ENCODE results near the gene PLTP. TPM values are rescaled to one million over a fixed set of nuclear protein-coding genes. Genes with fewer than 3 reads are reported as not detected.
A peak's percentile ranks its signal among the peaks of the same experiment; 100 is the strongest.
"Not testable (repeated sequence)": the region's sequence is repeated elsewhere in the genome, so short reads cannot be mapped to it uniquely, and the experiment has no call there.

PLTP gene, protein sequence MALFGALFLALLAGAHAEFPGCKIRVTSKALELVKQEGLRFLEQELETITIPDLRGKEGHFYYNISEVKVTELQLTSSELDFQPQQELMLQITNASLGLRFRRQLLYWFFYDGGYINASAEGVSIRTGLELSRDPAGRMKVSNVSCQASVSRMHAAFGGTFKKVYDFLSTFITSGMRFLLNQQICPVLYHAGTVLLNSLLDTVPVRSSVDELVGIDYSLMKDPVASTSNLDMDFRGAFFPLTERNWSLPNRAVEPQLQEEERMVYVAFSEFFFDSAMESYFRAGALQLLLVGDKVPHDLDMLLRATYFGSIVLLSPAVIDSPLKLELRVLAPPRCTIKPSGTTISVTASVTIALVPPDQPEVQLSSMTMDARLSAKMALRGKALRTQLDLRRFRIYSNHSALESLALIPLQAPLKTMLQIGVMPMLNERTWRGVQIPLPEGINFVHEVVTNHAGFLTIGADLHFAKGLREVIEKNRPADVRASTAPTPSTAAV
- 12.9 and 14.2 TPM in 2 replicates for total RNA-seq
- 14.9 TPM for polyA plus RNA-seq (2012)

DNA sequence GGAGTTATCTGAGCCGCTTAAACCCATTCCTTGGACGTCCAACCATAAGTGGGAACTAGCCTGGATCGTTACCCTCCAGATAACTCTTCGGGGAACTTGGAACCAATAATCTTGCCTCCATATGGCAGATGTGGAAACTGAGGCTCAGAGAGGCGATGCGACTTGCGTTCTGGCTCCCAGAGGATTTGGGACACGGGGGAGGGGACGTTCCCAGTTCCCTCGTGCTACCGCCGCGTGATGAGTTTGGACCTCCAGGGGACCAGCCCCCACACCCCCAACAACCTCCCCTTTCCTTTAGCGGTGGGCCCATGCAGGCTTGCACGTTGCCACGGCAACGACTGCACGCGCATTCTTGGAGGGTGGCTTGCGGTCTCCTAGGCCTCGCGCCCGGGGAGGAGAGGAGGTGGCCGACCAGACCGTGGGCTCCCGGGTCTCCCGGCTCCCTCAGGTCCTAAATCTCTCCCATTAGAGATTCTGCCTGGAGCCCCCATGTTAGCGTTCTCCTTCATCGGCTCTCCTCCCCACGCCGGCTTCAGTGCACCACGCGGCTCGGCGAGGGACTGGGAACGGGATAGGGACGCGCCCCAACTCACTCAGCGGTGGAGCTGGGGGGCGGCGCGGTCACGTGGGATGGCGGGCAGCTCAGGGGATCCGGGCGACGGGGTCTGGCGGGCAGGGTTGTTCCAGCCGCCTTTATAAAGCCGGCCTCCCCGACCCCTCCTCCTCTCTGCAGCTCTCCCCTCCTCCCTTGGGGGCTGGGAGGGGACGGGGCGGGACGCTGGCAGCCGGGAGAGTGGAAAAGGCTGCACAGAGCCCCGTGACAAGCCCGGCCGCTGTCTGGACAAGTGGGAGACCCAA is at the start of gene PLTP:
PLTP (minus strand) TSS at position 670 of the 858 bp plus-strand sequence. CDS start 703 bp downstream, outside the sequence.
- peak; percentile 58 for DNase-seq (ENCODE audit: low read depth)

DNA sequence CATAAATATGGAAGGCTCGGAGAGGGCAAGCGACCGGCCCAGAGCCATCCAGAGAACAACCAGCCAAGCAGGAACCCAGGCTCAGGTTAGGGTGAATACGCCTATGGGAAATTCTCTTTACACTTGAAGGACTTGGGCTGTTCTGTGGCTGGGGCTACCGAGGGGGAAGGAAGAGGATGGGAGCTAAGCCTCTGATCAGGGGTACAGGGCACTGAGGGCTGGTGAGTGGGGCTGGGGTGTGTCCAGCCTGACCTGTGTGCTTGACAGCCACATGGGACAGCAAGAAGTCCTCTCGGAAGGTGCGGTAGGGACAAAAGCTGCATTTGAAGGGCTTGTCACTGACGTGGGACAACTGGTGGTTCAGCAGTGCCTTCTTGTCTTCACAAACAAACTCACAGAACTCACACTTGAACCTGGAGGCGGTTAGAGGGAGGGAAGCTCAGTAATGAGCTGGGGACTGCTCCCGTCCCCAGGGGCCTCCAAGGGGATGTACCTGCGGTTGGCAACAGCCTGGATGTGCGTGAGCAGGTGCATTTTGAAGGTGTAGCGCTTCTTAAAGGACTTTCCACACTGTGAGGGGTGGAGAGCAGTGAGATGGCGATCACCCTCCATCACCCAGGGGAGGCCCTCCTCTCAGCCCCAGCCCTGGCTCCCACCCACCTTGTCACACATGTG is 48.1 kb upstream of the PLTP start:
- DNase-seq (ENCODE audit: low read depth) = no peak

DNA sequence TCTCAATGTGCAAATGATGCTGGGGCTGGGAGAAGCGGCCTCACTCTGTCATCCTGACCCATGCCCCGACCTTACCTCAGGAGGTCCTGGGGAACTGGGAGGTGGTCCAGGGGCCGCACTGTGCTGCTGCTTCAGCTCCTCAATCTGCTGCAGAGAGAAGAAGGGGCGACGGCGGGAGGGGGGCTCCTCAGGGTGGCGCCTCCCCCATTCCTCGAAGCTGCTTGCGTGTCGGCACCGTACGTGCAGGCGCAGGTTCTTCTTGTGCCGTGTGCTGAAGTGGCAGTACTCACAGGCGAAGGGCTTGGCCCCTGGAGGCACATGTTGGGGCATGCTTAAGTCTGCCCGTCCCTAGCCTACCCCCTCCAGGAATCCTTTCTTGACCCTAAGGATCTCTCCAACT is 47.2 kb upstream of the PLTP start:
- no peak for DNase-seq (ENCODE audit: low read depth)

DNA sequence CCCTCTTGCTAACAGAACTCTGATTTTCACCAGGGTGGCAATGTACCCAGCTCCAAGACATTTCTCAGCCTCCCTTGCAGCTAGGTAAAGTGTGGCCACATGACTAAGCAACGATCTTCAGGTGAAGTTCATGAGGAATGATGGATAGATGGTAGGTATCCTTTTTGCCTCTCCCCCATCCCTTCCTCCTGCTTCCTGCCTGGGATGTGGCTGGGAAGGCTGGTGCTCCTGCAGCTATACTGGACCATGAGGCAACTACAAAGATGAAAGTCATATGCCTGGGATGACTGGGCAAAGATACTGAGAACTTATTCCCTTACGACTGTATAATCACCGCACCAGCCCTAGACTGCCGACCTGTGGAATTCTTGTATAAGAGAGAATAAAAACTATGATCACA is 46.6 kb upstream of the PLTP start:
- no peak for DNase-seq (ENCODE audit: low read depth)

DNA sequence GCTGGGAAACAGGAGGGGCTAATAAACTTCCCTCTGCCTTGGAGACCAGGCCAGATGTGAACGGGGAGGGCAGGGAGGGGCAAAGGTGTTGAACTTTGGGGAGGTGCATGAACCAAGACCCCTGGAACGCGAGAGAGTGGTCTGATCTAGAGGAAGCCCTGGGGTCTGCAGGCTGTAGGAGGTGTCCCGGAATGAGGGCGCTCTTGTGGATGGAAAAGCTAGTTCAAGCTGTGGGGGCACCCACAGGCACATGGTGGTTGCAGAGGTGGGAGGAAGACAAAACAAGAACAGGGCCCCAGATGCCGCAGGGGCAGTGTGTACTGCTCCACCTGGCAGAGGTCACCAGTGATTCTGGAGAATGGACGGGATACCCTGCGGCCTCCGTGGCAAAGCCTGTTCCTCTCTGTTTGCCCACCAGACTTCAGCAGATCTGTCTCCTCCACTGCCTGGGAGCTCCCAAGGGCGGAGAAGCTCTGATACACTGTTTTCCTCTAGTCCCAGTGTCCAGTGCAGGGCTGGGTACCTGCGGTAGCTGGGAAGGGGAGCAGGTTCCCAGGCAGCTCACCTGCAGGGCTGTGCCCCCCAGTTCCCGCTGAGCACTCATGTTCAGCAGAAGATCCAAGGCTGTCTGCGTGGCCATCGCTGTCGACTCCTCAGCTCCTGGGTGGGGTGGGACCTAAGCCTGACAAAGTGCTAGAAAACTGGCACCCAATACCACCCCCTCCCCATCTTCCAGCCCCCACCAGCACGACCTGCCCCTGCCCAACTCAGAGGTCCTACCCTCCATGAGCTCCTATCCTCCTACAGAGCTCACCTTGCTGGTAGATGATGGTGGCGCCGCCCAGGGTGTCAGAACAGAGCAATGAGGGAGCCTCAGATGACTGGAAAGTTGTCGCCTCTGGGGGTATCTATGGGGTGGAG is 45.3 kb upstream of the PLTP start:
- no peak for DNase-seq (ENCODE audit: low read depth)

DNA sequence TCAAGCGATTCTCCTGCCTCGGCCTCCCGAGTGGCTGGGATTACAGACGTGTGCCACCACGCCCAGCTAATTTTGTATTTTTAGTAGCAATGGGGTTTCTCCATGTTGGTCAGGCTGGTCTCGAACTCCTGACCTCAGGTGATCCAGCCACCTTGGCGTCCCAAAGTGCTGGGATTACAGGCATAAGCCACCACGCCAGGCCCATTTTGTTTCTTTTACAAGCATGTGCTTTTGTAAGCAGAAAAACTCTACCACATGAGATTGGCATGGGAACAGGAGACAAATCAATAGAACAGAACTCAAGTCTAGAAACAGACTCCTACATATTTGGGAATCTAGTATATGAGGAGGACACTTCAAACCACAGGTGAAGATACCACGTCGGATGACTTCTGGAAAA is 44.4 kb upstream of the PLTP start:
- not testable (repeated sequence) for DNase-seq (ENCODE audit: low read depth)

DNA sequence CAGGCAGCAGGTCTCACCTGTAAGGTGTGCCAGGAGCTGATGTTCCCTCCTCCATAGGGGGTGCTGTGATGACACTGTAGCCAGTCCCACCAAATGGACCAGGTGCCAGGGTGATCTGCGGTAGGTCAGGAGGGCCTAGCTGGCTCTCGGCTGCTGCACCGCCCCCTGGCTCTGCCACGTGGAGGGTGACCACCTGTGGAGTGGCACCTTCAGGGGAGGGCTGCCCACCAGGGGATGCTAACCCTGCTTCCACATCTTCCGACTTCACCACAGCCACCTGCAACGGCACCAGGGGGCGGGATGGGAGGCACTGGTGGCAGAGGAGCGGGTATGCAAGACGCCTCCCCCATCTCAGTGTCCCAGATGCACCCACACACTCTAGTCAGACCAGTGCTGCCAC is 41.7 kb upstream of the PLTP start:
- no peak for DNase-seq (ENCODE audit: low read depth)

DNA sequence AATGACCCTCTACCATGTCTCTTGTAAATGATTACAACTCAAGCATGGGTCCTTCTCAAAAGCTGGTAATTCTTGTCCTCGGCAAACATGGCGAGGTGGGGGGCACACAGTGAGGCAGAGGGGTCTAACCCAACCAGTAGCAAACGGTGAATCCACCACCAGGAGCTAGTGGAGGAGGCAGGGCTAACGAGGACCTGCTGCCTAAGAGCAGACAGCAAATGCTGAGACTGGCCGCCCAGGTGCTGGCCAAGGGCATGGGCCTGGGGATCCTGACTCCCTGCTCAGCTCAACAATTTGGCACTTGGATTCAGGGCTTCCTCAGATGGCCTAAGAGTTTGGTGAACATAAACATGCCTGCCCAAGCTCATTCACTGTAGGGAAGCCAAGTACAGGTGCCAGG is 40.9 kb upstream of the PLTP start:
- DNase-seq (ENCODE audit: low read depth) = no peak

DNA sequence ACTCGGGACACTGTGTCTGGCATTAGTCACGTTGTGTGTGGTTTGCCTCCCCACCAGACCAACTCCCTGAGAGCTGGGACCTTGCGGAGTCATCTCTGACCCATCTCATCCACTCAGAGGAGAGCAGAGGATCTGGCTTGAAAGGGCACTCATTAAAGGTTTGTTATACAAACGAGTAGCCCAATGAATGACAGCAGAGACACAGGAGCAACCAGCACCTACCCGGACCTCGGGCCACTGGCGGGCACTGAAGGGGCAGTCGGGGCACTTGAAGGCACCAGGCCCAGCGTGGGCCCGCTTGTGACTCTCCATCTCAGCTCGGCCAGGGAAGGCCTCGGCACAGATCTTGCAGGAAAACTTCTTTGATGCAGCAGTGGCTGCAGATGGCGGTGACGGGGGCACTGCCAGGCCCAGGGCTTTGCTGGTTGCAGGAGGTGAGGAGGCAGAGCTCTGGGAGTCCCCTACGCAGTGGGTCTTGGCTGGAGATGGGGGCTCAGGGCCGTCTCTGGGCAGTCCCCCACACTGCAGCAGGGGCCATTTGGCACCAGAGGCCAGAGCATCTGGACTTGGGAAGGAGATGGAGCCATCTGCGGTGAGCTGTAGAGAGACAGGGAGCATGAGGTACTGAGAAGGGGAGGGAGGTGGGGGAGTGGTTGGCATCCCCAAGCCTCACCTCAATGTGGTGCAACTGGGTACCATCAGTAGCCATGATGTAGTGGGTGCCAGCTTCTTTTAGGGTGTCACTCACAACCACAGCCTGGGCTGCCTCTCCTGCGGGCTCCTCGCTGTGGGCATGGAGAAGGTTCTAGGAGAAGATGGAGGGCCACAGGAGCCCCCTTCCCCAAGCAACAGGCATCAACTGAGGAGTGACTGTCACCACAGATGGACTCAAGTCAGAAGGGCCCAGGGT is 40.2 kb upstream of the PLTP start:
- DNase-seq (ENCODE audit: low read depth) = peak; percentile 31

DNA sequence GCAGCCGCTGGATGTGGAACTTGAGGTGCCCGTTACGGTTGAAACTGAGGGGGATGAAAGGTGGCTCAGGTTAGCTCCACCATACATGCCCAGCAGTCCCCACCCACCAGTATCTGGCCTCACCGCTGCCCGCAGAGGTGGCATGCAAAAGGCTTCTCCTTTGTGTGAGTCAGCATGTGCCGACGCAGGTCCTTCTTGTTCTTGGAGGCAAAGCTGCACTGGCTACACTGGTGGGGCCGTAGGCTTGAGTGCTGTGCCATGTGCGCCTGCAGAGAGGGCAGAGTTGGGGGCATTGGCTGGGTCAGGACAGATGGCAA is 38.3 kb upstream of the PLTP start:
- DNase-seq (ENCODE audit: low read depth) = no peak

DNA sequence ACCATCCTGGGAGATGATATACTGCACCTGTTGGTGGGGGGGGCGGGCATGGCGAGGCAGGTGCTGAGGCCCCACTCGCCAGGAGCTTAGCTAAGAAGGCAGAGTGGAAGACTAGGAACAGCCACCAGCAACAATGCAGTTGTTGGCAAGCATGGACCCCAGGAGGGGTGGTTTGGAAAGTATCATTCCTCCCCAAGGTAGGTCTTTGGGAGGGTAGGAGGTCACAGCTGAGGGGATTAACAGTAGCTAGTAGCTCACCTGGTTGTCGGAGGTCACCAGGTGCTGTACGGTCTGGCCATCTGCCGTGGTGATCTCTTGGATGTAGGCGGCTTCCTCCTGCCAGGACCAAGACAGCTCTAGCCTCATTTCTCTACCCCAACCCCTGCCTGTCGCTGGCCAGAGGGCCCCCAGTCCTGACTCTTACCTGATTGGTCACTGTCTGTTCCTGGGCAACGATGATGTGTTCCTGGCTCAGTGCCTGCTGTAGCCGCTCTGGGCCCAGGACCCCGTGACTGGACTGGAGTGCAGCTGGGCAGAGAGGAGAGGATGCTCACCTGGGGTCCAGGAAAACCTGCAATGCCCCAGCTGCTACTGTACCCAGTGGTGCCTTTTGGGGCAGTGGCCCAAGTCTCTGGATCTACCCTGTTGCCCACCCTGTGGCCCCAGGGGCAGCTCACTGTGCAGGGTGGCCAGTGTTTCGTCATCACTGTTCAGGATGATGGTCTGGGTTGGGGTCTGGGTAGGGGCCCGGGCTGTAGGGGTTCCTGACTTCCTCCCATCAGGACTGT is 37.8 kb upstream of the PLTP start:
- DNase-seq (ENCODE audit: low read depth) = no peak

DNA sequence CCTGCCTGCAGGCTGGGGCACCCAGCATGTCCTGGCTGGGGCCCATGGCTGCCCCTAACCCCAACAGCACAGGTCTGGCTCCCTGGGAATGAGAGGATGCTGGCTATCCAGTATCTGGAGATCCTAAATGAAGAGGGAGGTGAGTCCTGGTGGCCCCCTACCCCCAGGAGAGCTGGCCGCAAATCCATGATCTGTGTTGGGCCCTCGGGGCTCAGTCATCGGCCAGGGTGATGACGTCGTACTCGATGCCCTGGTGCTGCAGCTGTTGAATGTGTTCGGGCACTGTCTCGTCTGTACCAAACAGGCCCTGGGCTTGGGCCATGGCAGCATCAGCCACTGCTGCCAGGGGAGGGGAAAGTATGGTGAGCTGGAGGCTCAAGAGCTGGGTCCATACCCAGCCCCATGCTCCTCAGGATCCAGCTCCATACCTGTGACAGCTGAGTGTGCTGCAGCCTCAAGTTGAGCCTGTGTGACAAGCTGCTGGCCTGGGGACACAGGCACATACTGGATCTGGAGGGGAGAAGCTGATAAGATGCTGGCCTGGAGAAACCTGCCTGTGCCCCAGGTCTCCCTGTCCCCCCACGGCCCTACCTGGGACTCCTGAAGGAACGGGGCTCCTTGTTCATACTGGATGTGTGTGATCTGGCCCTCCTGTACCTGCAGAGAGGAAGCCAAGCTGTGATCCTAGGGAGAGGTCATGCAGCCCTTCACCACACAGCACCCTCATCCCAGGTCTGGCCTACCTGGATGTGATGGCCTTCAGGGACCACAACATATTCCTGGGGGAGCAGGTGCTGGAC is 37.0 kb upstream of the PLTP start:
- peak; percentile 61 for DNase-seq (ENCODE audit: low read depth)

DNA sequence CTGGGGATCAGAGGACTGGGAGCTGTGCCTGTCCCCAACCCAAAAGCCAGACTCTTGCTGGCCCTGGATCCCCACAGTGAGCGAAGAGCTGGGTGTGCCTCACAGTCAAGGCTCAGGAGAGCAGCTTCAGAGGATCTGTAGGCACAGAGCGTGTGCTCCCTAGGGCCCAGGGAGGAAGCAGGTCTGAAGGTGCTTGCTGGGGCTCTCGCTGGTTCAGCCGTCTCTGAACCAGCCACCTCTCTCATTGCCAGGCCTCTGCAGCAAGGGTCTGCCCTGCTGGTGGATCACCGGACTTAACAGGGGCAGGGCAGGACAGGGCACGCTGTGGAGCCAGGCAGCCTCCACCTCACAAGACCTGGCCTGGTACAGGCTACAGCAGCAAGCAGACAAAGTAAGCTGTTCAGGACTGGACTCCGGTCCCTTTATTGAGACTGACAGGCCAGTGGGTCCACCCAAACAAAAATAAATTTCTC is 36.3 kb upstream of the PLTP start:
- DNase-seq (ENCODE audit: low read depth) = no peak

DNA sequence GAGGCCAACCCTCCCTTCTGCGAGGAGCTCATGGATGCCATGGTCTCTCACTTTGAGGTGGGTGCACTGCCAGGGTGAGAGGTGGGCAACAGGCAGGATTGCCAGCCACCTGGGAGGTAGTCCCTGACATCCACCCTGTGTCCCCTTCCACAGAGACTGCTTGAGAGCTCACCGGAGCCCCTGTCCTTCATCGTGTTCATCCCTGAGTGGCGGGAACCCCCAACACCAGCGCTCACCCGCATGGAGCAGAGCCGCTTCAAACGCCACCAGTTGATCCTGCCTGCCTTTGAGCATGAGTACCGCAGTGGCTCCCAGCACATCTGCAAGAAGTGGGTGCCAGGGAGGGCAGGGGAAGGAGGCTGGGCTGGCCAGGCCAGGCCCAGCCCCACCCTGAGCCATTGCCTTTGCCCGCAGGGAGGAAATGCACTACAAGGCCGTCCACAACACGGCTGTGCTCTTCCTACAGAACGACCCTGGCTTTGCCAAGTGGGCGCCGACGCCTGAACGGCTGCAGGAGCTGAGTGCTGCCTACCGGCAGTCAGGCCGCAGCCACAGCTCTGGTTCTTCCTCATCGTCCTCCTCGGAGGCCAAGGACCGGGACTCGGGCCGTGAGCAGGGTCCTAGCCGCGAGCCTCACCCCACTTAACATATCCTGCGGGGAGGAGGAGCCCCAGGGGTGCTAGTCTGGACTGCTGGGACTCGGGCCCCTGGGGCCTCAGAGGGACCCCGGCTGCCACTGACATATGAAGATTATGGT is 35.3 kb upstream of the PLTP start:
- DNase-seq (ENCODE audit: low read depth) = no peak

DNA sequence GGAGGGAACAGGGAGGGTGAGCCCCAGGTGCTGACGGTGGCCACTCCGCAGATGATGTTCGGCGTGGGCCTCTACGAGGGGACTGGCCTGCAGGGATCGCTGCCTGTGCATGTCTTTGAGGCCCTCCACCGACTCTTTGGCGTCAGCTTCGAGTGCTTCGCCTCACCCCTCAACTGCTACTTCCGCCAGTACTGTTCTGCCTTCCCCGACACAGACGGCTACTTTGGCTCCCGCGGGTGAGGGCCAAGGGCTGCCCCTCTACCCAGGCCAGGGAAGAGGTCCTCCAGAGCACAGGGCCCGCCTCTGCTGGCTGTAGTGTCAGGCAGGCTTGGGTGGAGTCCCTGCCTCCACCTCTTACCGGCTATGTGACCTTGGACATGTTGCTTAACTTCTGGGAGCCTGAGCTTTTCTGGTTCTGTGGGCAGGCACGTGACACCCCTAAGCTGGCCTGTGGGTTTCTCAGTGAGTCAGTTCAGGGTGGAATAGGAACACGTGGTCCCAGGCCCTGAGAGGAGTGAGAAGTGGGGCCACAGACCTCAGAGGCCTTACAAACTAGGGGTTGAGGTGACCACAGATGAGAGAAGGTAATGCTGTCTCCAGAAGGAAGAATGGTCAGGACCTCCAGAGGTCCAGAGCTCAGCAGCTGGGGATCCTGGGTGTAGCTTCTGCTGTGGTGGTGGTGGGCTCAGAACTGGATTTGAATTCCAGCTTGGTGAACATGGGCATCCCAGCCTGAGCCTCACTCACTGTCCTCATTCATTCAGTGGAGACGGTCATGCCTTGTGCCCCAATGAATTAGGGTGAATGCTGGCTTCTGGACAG is 34.4 kb upstream of the PLTP start:
- DNase-seq (ENCODE audit: low read depth) = peak; percentile 90

DNA sequence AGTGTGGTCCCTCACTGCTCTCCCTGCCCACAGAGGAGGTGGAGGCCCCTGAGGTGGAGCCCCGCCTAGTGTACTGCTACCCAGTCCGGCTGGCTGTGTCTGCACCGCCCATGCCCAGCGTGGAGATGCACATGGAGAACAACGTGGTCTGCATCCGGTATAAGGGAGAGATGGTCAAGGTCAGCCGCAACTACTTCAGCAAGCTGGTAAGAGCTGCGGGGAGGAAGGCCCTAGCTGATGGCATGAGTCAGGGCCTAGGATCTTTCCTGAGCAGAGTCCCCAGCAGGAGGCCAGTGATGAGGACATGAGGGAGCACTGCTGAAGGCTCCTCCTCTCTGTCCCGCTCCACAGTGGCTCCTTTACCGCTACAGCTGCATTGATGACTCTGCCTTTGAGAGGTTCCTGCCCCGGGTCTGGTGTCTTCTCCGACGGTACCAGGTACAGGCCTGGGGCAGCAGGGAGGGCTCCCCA is 33.8 kb upstream of the PLTP start:
- DNase-seq (ENCODE audit: low read depth) = no peak

All from myocyte (in vitro differentiated cells).